Suprapubic skin (tissue), 3 donors: ENCODE data around the gene GRIN1.
A peak's percentile ranks its signal among the peaks of the same experiment; 100 is the strongest.

Source experiments
- POLR2AphosphoS5 ChIP-seq, 3 donors: sonication (generic); formaldehyde crosslinking; IDR thresholded peaks; one replicate each; pipeline ENCODE4 v1.6.1; 2017; ENCODE audit warnings: antibody characterized with exemption in 3 of 3
- TF ChIP-seq, protein P1 (sequence below), 2 donors: fragments of 200-600 bp in 1 of 2; fragments of 450-650 bp in 1 of 2; sonication (generic) in 1 of 2; IDR thresholded peaks; one replicate each; pipeline ENCODE4 v1.5.1; 2016 to 2019; ENCODE audit warnings: antibody characterized with exemption in 2 of 2, mild to moderate bottlenecking in 1 of 2, moderate library complexity in 1 of 2

DNA sequence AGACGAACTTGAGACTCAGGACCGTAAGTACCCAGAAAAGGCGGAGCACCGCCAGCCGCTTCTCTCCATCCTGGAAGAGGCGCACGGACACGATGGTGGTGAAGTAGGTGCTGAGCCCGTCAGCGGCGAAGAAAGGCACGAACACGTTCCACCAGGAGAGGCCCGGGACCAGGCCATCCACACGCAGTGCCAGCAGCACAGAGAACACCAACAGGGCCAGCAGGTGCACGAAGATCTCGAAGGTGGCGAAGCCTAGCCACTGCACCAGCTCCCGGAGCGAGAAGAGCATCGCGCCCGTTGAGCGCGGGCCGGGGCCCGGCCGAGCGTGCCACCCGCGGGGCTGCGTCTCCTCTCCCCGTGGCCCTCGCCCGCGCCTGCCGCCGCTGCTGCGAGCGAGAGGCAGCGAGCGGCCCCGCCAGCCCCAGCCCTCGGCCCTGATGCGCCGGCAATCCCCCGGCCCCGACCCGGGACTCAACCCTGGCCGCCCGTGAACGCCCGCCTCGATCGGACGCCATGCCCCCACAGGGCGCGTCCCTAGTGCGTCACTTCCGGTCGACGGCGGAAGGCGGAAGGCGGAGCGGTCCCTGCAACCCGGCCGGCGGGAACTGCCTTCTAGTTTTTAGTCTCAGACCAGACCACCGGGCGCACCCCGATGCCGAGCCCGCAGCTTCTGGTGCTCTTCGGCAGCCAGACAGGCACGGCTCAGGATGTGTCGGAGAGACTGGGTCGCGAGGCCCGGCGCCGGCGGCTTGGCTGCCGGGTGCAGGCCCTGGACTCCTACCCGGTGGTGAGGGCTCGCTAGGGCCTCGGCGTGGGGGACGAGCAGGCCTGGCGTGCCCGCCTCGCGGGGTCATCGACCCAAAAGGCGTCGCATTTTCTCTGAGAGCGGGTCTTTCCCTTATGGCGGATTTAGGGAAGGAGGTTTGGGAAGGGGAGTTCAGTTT lies 66.4 kb downstream of the GRIN1 start, which contains the start of the genes NDOR1 and TMEM203:
- TF ChIP-seq, protein P1, sequence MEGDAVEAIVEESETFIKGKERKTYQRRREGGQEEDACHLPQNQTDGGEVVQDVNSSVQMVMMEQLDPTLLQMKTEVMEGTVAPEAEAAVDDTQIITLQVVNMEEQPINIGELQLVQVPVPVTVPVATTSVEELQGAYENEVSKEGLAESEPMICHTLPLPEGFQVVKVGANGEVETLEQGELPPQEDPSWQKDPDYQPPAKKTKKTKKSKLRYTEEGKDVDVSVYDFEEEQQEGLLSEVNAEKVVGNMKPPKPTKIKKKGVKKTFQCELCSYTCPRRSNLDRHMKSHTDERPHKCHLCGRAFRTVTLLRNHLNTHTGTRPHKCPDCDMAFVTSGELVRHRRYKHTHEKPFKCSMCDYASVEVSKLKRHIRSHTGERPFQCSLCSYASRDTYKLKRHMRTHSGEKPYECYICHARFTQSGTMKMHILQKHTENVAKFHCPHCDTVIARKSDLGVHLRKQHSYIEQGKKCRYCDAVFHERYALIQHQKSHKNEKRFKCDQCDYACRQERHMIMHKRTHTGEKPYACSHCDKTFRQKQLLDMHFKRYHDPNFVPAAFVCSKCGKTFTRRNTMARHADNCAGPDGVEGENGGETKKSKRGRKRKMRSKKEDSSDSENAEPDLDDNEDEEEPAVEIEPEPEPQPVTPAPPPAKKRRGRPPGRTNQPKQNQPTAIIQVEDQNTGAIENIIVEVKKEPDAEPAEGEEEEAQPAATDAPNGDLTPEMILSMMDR (IDR thresholded peaks at IDR 0.05), result no peak
- TF ChIP-seq POLR2AphosphoS5 (IDR thresholded peaks at IDR 0.05), result peak in 2 of 3 donors; percentile 89 to 95
